IMR-90 (cell line): ENCODE measurements around the gene ARMH3. TPM values are rescaled to one million over a fixed set of nuclear protein-coding genes. Genes with fewer than 3 reads are reported as not detected.

ENCODE experiments used
- ATAC-seq: fragments of 200-7000 bp; cut with Tn5 transposase; 2 replicates; pipeline ENCODE4 v1.9.1; 2020; ENCODE audit warnings: low read depth, mild to moderate bottlenecking, moderate library complexity
- BruUV-seq: library from RNA; stranded (reverse); fragments of 400-500 nt; replicated peaks from 2 replicates; lab custom pipeline; 2021; lab: Mats Ljungman, UMichigan
- CTCF ChIA-PET: fragments of 300-600 bp; formaldehyde crosslinking; extraction: SDS; loops from one replicate; lab custom pipeline; 2021; ENCODE audit warnings: antibody characterized with exemption; lab: Yijun Ruan, JAX
- POLR2A ChIA-PET: fragments of 300-600 bp; sonication (Branson Sonifier 250); formaldehyde crosslinking; loops from one replicate; lab custom pipeline; 2022; ENCODE audit warnings: antibody characterized with exemption; ENCODE audit not compliant: unreplicated experiment; lab: Charles Lee
- DNase-seq: peaks from one replicate; pipeline ENCODE4 v3.0.0; 2013
- H2AFZ ChIP-seq: replicated peaks from 2 replicates; pipeline ENCODE3; 2013; ENCODE audit warnings: low read length, mild to moderate bottlenecking; ENCODE audit not compliant: poor library complexity
- H2AK5ac ChIP-seq: 2 replicates; pipeline ENCODE4 v1.6.1; 2013; ENCODE audit warnings: low read depth, low read length, inconsistent platforms
- H2AK9ac ChIP-seq: replicated peaks from 2 replicates; pipeline ENCODE3; 2013; ENCODE audit warnings: mild to moderate bottlenecking, low read depth, low read length, moderate library complexity; ENCODE audit not compliant: poor library complexity
- H2BK120ac ChIP-seq: 2 replicates; pipeline ENCODE4 v1.6.1; 2013; ENCODE audit warnings: low read depth, low read length, inconsistent platforms
- H2BK15ac ChIP-seq: 3 replicates; pipeline ENCODE4 v1.6.1; 2013; ENCODE audit warnings: low read depth, low read length, inconsistent platforms
- H2BK20ac ChIP-seq: 2 replicates; pipeline ENCODE4 v1.6.1; 2013; ENCODE audit warnings: low read depth, mild to moderate bottlenecking, inconsistent platforms, low read length, moderate library complexity
- H2BK5ac ChIP-seq: 2 replicates; pipeline ENCODE4 v1.6.1; 2013; ENCODE audit warnings: mild to moderate bottlenecking, low read depth, low read length, inconsistent platforms; ENCODE audit not compliant: poor library complexity, severe bottlenecking
- H3K14ac ChIP-seq: replicated peaks from 2 replicates; pipeline ENCODE4 v1.6.1; 2013; ENCODE audit warnings: low read depth, low read length, inconsistent platforms
- H3K18ac ChIP-seq: 2 replicates; pipeline ENCODE4 v1.6.1; 2013; ENCODE audit warnings: low read depth, low read length, control low read depth
- H3K23ac ChIP-seq: 2 replicates; pipeline ENCODE4 v1.6.1; 2013; ENCODE audit warnings: low read depth, low read length, inconsistent platforms
- H3K27ac ChIP-seq: 2 replicates; pipeline ENCODE4 v1.5.1; 2013; ENCODE audit warnings: mild to moderate bottlenecking, control low read depth, low read length; ENCODE audit not compliant: insufficient read depth
- H3K27me3 ChIP-seq: 2 replicates; pipeline ENCODE4 v1.6.1; 2013; ENCODE audit warnings: low read length; ENCODE audit not compliant: control insufficient read depth, insufficient read depth
- H3K36me3 ChIP-seq: 2 replicates; pipeline ENCODE4 v1.6.1; 2013; ENCODE audit warnings: low read length, mixed read lengths; ENCODE audit not compliant: control insufficient read depth, insufficient read depth
- H3K4ac ChIP-seq: 2 replicates; pipeline ENCODE4 v1.6.1; 2013; ENCODE audit warnings: low read depth, low read length, inconsistent platforms
- H3K4me1 ChIP-seq: 2 replicates; pipeline ENCODE4 v1.6.1; 2013; ENCODE audit warnings: low read length, mixed read lengths; ENCODE audit not compliant: control insufficient read depth, insufficient read depth
- H3K4me2 ChIP-seq: 2 replicates; pipeline ENCODE4 v1.6.1; 2013; ENCODE audit warnings: low read depth, mild to moderate bottlenecking, control low read depth, low read length, moderate library complexity
- H3K4me3 ChIP-seq: 2 replicates; pipeline ENCODE4 v1.5.1; 2013; ENCODE audit warnings: low read depth, mild to moderate bottlenecking, control low read depth, low read length, moderate library complexity; ENCODE audit not compliant: insufficient read depth
- H3K56ac ChIP-seq: 2 replicates; pipeline ENCODE4 v1.6.1; 2013; ENCODE audit warnings: low read length, inconsistent platforms; ENCODE audit not compliant: insufficient read depth; ENCODE audit errors: extremely low read depth
- H3K79me1 ChIP-seq, 2 experiments: 2 replicates each; pipeline ENCODE4 v1.6.1; 2013; ENCODE audit warnings: low read length in 2 of 2, inconsistent platforms in 1 of 2, low read depth in 1 of 2
- H3K9ac ChIP-seq: 2 replicates; pipeline ENCODE4 v1.6.1; 2013; ENCODE audit warnings: low read depth, low read length, control low read depth
- H3K9me1 ChIP-seq: 2 replicates; pipeline ENCODE4 v1.6.1; 2013; ENCODE audit warnings: low read length, inconsistent platforms; ENCODE audit not compliant: insufficient read depth
- H3K9me3 ChIP-seq: 2 replicates; pipeline ENCODE4 v1.6.1; 2013; ENCODE audit warnings: low read length; ENCODE audit not compliant: control insufficient read depth, insufficient read depth
- H4K20me1 ChIP-seq: 2 replicates; pipeline ENCODE4 v1.6.1; 2013; ENCODE audit warnings: low read length, inconsistent platforms; ENCODE audit not compliant: insufficient read depth
- H4K5ac ChIP-seq: 2 replicates; pipeline ENCODE4 v1.6.1; 2013; ENCODE audit warnings: mild to moderate bottlenecking, low read depth, low read length, control low read depth
- H4K8ac ChIP-seq, 2 experiments: 2 replicates each; pipeline ENCODE4 v1.6.1; 2013; ENCODE audit warnings: low read depth in 2 of 2, low read length in 2 of 2, control low read depth in 1 of 2, inconsistent platforms in 1 of 2
- H4K91ac ChIP-seq: 2 replicates; pipeline ENCODE4 v1.6.1; 2013; ENCODE audit warnings: low read depth, low read length, inconsistent platforms; ENCODE audit not compliant: insufficient read depth
- BHLHE40 ChIP-seq: fragments of 150-350 bp; IDR thresholded peaks from 2 replicates; pipeline ENCODE4 v1.6.1; 2016; ENCODE audit warnings: mild to moderate bottlenecking, low read depth, low read length
- CEBPB ChIP-seq: IDR thresholded peaks from 2 replicates; pipeline ENCODE4 v1.6.1; 2012; ENCODE audit warnings: low read depth, low read length, improper control_type of control experiment
- CTCF ChIP-seq: conservative IDR thresholded peaks from 2 replicates; pipeline ENCODE4 v1.5.1; 2012; ENCODE audit warnings: mild to moderate bottlenecking, low read depth, low read length, improper control_type of control experiment
- MAZ ChIP-seq: IDR thresholded peaks from 2 replicates; pipeline ENCODE4 v1.6.1; 2012; ENCODE audit warnings: low read depth, mild to moderate bottlenecking, low read length, improper control_type of control experiment, moderate library complexity, borderline replicate concordance
- NFE2L2 ChIP-seq: fragments of 150-350 bp; IDR thresholded peaks from 2 replicates; pipeline ENCODE4 v1.6.1; 2016; ENCODE audit warnings: low read depth, mild to moderate bottlenecking, low read length
- POLR2A ChIP-seq: IDR thresholded peaks from 2 replicates; pipeline ENCODE4 v1.6.1; 2012; ENCODE audit warnings: mild to moderate bottlenecking, low read depth, low read length
- RAD21 ChIP-seq: IDR thresholded peaks from 2 replicates; pipeline ENCODE4 v1.6.1; 2012; ENCODE audit warnings: low read length, improper control_type of control experiment
- RCOR1 ChIP-seq: IDR thresholded peaks from 2 replicates; pipeline ENCODE4 v1.6.1; 2012; ENCODE audit warnings: mild to moderate bottlenecking, low read length, improper control_type of control experiment; ENCODE audit not compliant: insufficient replicate concordance
- RFX5 ChIP-seq: IDR thresholded peaks from 2 replicates; pipeline ENCODE4 v1.8.0; 2012; ENCODE audit warnings: low read depth, mild to moderate bottlenecking, low read length, moderate library complexity
- SMC3 ChIP-seq: fragments of 150-350 bp; IDR thresholded peaks from 2 replicates; pipeline ENCODE4 v1.6.1; 2016; ENCODE audit warnings: low read depth, mild to moderate bottlenecking, antibody characterized with exemption, low read length, moderate library complexity
- USF2 ChIP-seq: fragments of 150-350 bp; IDR thresholded peaks from 2 replicates; pipeline ENCODE4 v1.6.1; 2017; ENCODE audit warnings: mild to moderate bottlenecking, antibody characterized with exemption, low read length, low read depth
- WGBS, 2 experiments: methylation state at CpG; one replicate each; pipeline versions ENCODE4 v1.1.5 to v1.1.7; 2013; ENCODE audit warnings: missing lambda C conversion rate in 2 of 2; ENCODE audit not compliant: insufficient read length in 1 of 2; ENCODE audit errors: extremely low coverage in 2 of 2; 5-methylcytosine and 5-hydroxymethylcytosine counted together
- dilution Hi-C: fragments of 300-500 bp; cut with HindIII; formaldehyde crosslinking; loops from one replicate; pipeline ENCODE4 v1.14.3; 2018; ENCODE audit warnings: low sequenced_read_pairs; ENCODE audit not compliant: unreplicated experiment
- in situ Hi-C: fragments of 300-500 bp; cut with MboI; formaldehyde crosslinking; loops from 3 replicates; pipeline ENCODE4 v1.14.3; 2019; ENCODE audit warnings: low sequenced_read_pairs, inconsistent platforms, mixed read lengths
- intact Hi-C: fragments of 100-400 bp; cut with micrococcal nuclease; formaldehyde crosslinking; loops from 2 replicates; pipeline ENCODE4 v1.10.0; 2022
- polyA plus RNA-seq, 3 experiments: library from polyadenylated mRNA; depleted of rRNA; stranded (reverse); fragments of >200 nt; gene quantifications; 2 replicates each; pipeline ENCODE4 v1.2.3, GENCODE V29; 2012; ENCODE audit warnings: low replicate concordance in 1 of 3
- total RNA-seq: library from RNA; depleted of rRNA; stranded (reverse); fragments of >200 nt; gene quantifications from 2 replicates; pipeline ENCODE4 v1.2.3, GENCODE V29; 2012

The ARMH3 gene
- total and polyA plus RNA-seq, 2 of the 4 experiments (the other 2 are of a cell fraction) = 12.1 to 13.1 TPM

GRCh38 chr10:101933976-101934375 lies 122.0 kb downstream of the ARMH3 start:
- Histone ChIP-seq H4K20me1 (peaks cover 5% of the 10 kb centered on the region; the same call in 1 of the 2 replicates), H3K9me1 (peaks cover 16% of the 10 kb centered on the region; the same call in 1 of the 2 replicates), H3K4me3 (no peak overlapping the region), H4K5ac (no peak overlapping the region), H2BK5ac (no peak overlapping the region), H3K56ac (no peak overlapping the region), H3K4me2 (no peak overlapping the region), H2BK20ac (no peak overlapping the region), H3K14ac (peak overlapping the region; percentile 9; the same call in 1 of the 2 replicates), H3K9me3 (no peaks in the 10 kb centered on the region), H2AK5ac (no peak overlapping the region; the same call in 1 of the 2 replicates), H2BK120ac (no peak overlapping the region), H3K36me3 (no peaks in the 10 kb centered on the region), H3K18ac (no peak overlapping the region), H3K4me1 (peaks cover 18% of the 10 kb centered on the region), H3K27me3 (no peaks in the 10 kb centered on the region), H3K79me1 (peaks cover 12 to 15% of the 10 kb centered on the region in 2 experiments; a peak in 3 of 4 replicates), H2AFZ (no peak overlapping the region), H2BK15ac (0 out of 3 replicates have a peak overlapping the region, but pooled peaks have one; percentile 25), H4K91ac (no peak overlapping the region), H2AK9ac (no peak overlapping the region), H3K9ac (no peak overlapping the region), H4K8ac (no peak overlapping the region), H3K23ac (no peak overlapping the region), H3K4ac (peak overlapping the region; percentile 2; the same call in 1 of the 2 replicates), H3K27ac (no peak overlapping the region)
- no peak for TF ChIP-seq RCOR1
- no peak for TF ChIP-seq BHLHE40
- no peak for TF ChIP-seq RFX5
- TF ChIP-seq MAZ = no peak
- no peak for TF ChIP-seq NFE2L2
- TF ChIP-seq SMC3 = no peak
- TF ChIP-seq RAD21 = no peak
- no peak for TF ChIP-seq CTCF
- TF ChIP-seq USF2 = no peak
- TF ChIP-seq CEBPB = no peak
- TF ChIP-seq POLR2A = no peak
- ChIA-PET CTCF (no interaction called here), POLR2A (no interaction called here)
- no peak for ATAC-seq
- no peak for DNase-seq
- in situ Hi-C loops (no loop called here), dilution Hi-C loops (no loop called here), intact Hi-C loops (no loop called here)
- no TSS peak for BruUV-seq
- 80% methylated on average over 1 of the region's 4 CpGs; no CpG with 5 or more reads in 1 of the 2 experiments for WGBS, 2 experiments
